Heart left ventricle (tissue), 16 donors: Measurements from ENCODE around the gene GOLGA6D. TPM values are rescaled to one million over a fixed set of nuclear protein-coding genes. Genes with fewer than 3 reads are reported as not detected.
A peak's percentile ranks its signal among the peaks of the same experiment; 100 is the strongest.
"Not testable (repeated sequence)": the region's sequence is repeated elsewhere in the genome, so short reads cannot be mapped to it uniquely, and the experiment has no call there.

Experiments
- ATAC-seq, 4 donors: fragments of 200-7000 bp; cut with Tn5 transposase; one replicate each; pipeline ENCODE4 v1.9.1; 2020 to 2022; ENCODE audit warnings: moderate library complexity in 4 of 4, mild to moderate bottlenecking in 3 of 4, moderate number of reproducible peaks in 1 of 4
- DNase-seq, 5 donors: peaks; one replicate each; pipeline ENCODE4 v3.0.0-alpha.2; 2020
- H3K27ac ChIP-seq, 12 donors: fragments of 200-600 bp; sonication (generic) in 4 of 12; one replicate each; pipeline versions ENCODE4 v1.5.0 to v1.8.0; 2016 to 2022; ENCODE audit warnings: mild to moderate bottlenecking in 2 of 12
- H3K27me3 ChIP-seq, 9 donors: fragments of 200-600 bp; sonication (generic) in 2 of 9; one replicate each; pipeline versions ENCODE4 v1.5.1 to v1.8.0; 2016 to 2022; ENCODE audit warnings: mild to moderate bottlenecking in 3 of 9
- H3K36me3 ChIP-seq, 9 donors: fragments of 200-600 bp; sonication (generic) in 2 of 9; one replicate each; pipeline versions ENCODE4 v1.5.0 to v1.8.0; 2018 to 2022; ENCODE audit warnings: mild to moderate bottlenecking in 2 of 9
- H3K4me1 ChIP-seq, 12 donors: fragments of 200-600 bp; sonication (generic) in 4 of 12; one replicate each; pipeline versions ENCODE4 v1.5.0 to v1.8.0; 2016 to 2022; ENCODE audit warnings: mild to moderate bottlenecking in 3 of 12
- H3K4me3 ChIP-seq, 12 donors: fragments of 200-600 bp; sonication (generic) in 4 of 12; one replicate each; pipeline versions ENCODE4 v1.5.0 to v1.8.0; 2017 to 2022; ENCODE audit warnings: mild to moderate bottlenecking in 9 of 12, moderate library complexity in 4 of 12
- H3K9me3 ChIP-seq, 12 donors: fragments of 200-600 bp; sonication (generic) in 4 of 12; one replicate each; pipeline versions ENCODE4 v1.5.0 to v1.8.0; 2016 to 2022; ENCODE audit warnings: mild to moderate bottlenecking in 1 of 12
- CTCF ChIP-seq, 12 donors: fragments of 200-600 bp; sonication (generic) in 4 of 12; IDR thresholded peaks; one replicate each; pipeline versions ENCODE4 v1.5.0 to v1.8.0; 2018 to 2022; ENCODE audit warnings: antibody characterized with exemption in 12 of 12, mild to moderate bottlenecking in 5 of 12
- POLR2A ChIP-seq, 2 donors: fragments of 450-650 bp; IDR thresholded peaks; one replicate each; pipeline ENCODE4 v1.6.1; 2017; ENCODE audit warnings: antibody characterized with exemption in 2 of 2, mild to moderate bottlenecking in 2 of 2, moderate library complexity in 2 of 2
- WGBS, 4 donors: extraction: QIAGEN DNeasy Blood & Tissue Kit in 2 of 4; methylation state at CpG; one replicate each; pipeline versions ENCODE4 v1.1.5 to v1.1.7; 2013 to 2018; 5-methylcytosine and 5-hydroxymethylcytosine counted together
- intact Hi-C, 10 donors: fragments of 100-400 bp; cut with DNase I; formaldehyde crosslinking; loops; one replicate each; pipeline versions ENCODE4 v1.11.1 to v1.14.2; 2022
- polyA plus RNA-seq, 2 donors: library from polyadenylated mRNA; stranded (reverse); fragments of 200-250 nt; gene quantifications; one replicate each; pipeline ENCODE4 v1.2.3, GENCODE V29; 2013
- total RNA-seq, 9 donors: library from RNA; depleted of rRNA in 2 of 9; stranded (reverse); fragments of >200 nt in 2 of 9; fragmentation: NEBNext Ultra II Directional in 3 of 9; extraction: Animal tissue kit (Norgen Biotek cat#: 25700) in 3 of 9; gene quantifications; one replicate each; pipeline versions ENCODE4 v1.1.0 to v1.2.4, GENCODE V29; 2016 to 2023
- donor health status: ischemic (EF 13 %, LVEDD 7.1; RV severe dilation, severe dysfunction).
- donor health status: healthy with polysubstance abuse.
- donor health status: DM: no; HTN: yes; CAD: no.
- donor health status: DM: no; HTN: no; CAD: no.
- donor health status: ischemic (EF 25% LVEDD 6.9; RV normal size, moderate dysfunction).
- donor health status: ischemic (EF 25% LVEDD 5.7; RV mildly dilated, moderate dysfunction).
- donor health status: healthy.
- donor health status: DM: yes; HTN: yes; CAD: no.
- donor health status: ischemic (EF 35%, LVEDD 5.7; RV mildly dilated, moderate dysfunction).
- donor health status: nonischemic (EF 11% LVEDD 7.7; RV severe dilation, severe dysfunction).
- donor health status: DM: yes; HTN: yes; CAD: no.
- donor health status: PGD.
- donor health status: ischemic (EF 29% LVEDD 5.4; RV normal size, mild dysfunction).
- donor health status: nonischemic (EF 23%, LVEDD 6.1; RV moderate dilation, normal function).

GOLGA6D gene
- total and polyA plus RNA-seq, 11 donors: not detected

GRCh38 chr15:75307778-75308390 is 25.2 kb downstream of the GOLGA6D start:
- H3K27me3 ChIP-seq: peaks cover 0 to 45% (median 11%) of the 10 kb centered on the region in 9 donors
- ATAC-seq: peak; percentile 20 to 69 (median 56)

GRCh38 chr15:75309711-75310110 is 27.1 kb downstream of the GOLGA6D start:
- H3K9me3 ChIP-seq: no peaks in the 10 kb centered on the region
- H3K27ac ChIP-seq: no peak overlapping the region
- intact Hi-C loops: loop anchor here in 8 of 10 donors (10.0 kb wide), 5 partner anchors 75 to 1245 kb away; partner anchors contain the start of gene PPCDC (in 4 of the 8)
- no peak overlapping the region for H3K4me3 ChIP-seq
- H3K27me3 ChIP-seq: peaks cover 0 to 36% (median 8%) of the 10 kb centered on the region in 9 donors
- no peak for TF ChIP-seq POLR2A (IDR thresholded peaks at IDR 0.05)
- no peak for TF ChIP-seq CTCF (IDR thresholded peaks at IDR 0.05)
- no peak for DNase-seq
- no peak for ATAC-seq
- no peaks in the 10 kb centered on the region for H3K4me1 ChIP-seq
- no peaks in the 10 kb centered on the region for H3K36me3 ChIP-seq

More at GRCh38 chr15:75307778-75308390, 25.2 kb downstream of the GOLGA6D start:
- peak in 1 of 5 donors; percentile 36 for DNase-seq
- Histone ChIP-seq H3K27ac (no peak overlapping the region), H3K9me3 (no peaks in the 10 kb centered on the region), H3K36me3 (no peaks in the 10 kb centered on the region), H3K4me1 (no peaks in the 10 kb centered on the region), H3K4me3 (no peak overlapping the region)
- TF ChIP-seq CTCF (IDR thresholded peaks at IDR 0.05): peak in 7 of 12 donors; percentile 9 to 33 (median 10)
- TF ChIP-seq POLR2A (IDR thresholded peaks at IDR 0.05): no peak
- intact Hi-C loops: loop anchor here in 7 of 10 donors (10.0 kb wide), 3 partner anchors 273 to 1243 kb away; partner anchors contain the start of gene PPCDC (in 4 of the 7)
- WGBS, 4 donors: 33 to 42% (median 34%) methylated on average over 13 to 15 of the region's 15 CpGs

- not testable (repeated sequence) for H3K36me3 ChIP-seq, H3K9me3 ChIP-seq, DNase-seq, H3K4me1 ChIP-seq, H3K4me3 ChIP-seq, ATAC-seq, H3K27ac ChIP-seq
- intact Hi-C loops: loop anchor here in 3 of 10 donors (10.0 kb wide), 2 partner anchors 78 to 298 kb away; no protein-coding TSS in a partner anchor
- 92 to 100% (median 95%) methylated on average over 1 of the region's 1 CpG for WGBS, 4 donors
- peaks cover 0 to 16% (median 4%) of the 10 kb centered on the region in 9 donors for H3K27me3 ChIP-seq
Observed at GRCh38 chr15:75312548-75312947, 29.9 kb downstream of the GOLGA6D start.

GRCh38 chr15:75313116-75313845 is 30.6 kb downstream of the GOLGA6D start:
- H3K4me1 ChIP-seq: no peaks in the 10 kb centered on the region
- no peak for DNase-seq
- H3K36me3 ChIP-seq: no peaks in the 10 kb centered on the region
- no peak overlapping the region for H3K27ac ChIP-seq
- no peaks in the 10 kb centered on the region for H3K9me3 ChIP-seq
- 83 to 87% (median 84%) methylated on average over 8 to 13 of the region's 13 CpGs for WGBS, 4 donors
- ATAC-seq: no peak
- intact Hi-C loops: loop anchor here in 3 of 10 donors (10.0 kb wide), 2 partner anchors 78 to 298 kb away; no protein-coding TSS in a partner anchor
- no peak overlapping the region for H3K4me3 ChIP-seq
- TF ChIP-seq CTCF (IDR thresholded peaks at IDR 0.05) (no peak), POLR2A (IDR thresholded peaks at IDR 0.05) (no peak)
- H3K27me3 ChIP-seq: peaks cover 0 to 10% (median under 1%) of the 10 kb centered on the region in 9 donors
